ENCODE results near the gene AADACL4.
"Not testable (repeated sequence)": the region's sequence is repeated elsewhere in the genome, so short reads cannot be mapped to it uniquely, and the experiment has no call there.

The AADACL4 gene

DNA sequence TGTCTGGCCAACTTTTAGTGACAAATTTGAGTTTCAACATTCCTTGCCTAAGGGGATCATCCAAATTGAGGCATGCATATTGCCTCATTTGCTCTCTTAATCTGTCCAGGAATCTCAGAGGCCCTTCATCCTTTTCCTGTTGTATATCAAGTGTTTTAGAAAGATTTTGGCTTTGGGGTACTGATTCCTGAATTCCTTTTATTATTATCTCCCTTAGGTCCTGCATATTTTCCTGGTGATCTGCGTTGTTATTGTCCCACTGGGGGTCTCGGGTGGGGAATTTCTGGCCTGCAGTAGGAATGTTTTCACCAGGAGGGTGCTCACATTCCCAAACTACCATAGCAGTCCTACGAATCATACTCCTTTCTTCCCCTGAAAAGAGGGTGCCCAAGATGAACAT is 67.7 kb downstream of the AADACL4 start:
- no peak for DNase-seq (ENCODE audit: low read depth in 2 of 2)

DNA sequence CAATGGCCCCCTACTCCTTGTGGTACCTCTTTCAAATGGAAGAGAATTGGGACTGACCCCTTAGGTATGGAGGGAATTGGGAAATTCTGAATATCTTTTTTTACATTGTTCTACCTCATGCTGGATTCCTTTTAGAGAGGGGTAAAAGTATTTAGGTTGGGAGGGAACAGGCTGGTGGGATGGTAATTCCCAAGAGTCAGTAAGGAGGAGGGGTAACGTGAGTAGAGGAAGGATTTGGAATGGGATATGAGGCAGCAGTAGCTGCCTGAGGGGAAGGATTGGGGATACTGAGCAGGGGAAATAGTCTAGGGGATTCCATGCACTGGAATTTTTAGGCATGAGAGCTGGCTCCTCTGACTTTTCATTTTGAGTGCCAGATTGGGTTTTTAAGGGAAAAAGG is 68.2 kb downstream of the AADACL4 start:
- no peak for DNase-seq (ENCODE audit: low read depth in 2 of 2)

DNA sequence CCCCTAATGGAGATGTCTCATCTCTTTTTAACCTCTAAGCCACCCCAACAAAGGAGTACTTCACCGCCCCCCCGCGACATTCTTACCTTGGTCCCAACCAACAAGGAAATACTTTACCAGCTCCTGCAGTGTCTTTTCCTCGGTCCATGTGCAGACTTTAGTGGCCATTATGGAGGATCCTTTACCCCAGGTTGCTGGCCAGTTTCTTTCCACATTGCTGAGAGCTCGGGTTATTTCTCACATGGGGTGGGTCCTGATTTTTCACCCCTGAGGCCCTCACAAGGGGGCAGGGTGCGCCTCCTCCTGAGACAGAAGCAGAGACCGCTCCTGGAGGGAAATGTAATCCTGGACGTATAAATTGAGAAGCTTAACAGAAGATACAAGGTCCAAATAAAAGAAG is 69.0 kb downstream of the AADACL4 start:
- no peak for DNase-seq (ENCODE audit: low read depth in 2 of 2)

DNA sequence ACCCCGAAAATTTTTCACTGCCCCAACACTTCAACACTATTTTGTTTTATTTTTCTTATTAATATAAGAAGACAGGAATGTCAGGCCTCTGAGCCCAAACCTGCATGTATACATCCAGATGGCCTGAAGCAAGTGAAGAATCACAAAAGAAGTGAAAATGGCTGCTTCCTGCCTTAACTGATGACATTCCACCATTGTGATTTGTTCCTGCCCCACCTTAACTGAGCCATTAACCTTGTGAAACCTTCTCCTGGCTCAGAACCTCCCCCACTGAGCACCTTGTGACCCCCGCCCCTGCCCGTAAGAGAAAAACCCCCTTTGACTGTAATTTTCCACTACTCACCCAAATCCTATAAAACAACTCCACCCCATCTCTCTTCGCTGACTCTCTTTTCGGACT is 69.8 kb downstream of the AADACL4 start:
- DNase-seq (ENCODE audit: low read depth in 2 of 2) = not testable (repeated sequence)

DNA sequence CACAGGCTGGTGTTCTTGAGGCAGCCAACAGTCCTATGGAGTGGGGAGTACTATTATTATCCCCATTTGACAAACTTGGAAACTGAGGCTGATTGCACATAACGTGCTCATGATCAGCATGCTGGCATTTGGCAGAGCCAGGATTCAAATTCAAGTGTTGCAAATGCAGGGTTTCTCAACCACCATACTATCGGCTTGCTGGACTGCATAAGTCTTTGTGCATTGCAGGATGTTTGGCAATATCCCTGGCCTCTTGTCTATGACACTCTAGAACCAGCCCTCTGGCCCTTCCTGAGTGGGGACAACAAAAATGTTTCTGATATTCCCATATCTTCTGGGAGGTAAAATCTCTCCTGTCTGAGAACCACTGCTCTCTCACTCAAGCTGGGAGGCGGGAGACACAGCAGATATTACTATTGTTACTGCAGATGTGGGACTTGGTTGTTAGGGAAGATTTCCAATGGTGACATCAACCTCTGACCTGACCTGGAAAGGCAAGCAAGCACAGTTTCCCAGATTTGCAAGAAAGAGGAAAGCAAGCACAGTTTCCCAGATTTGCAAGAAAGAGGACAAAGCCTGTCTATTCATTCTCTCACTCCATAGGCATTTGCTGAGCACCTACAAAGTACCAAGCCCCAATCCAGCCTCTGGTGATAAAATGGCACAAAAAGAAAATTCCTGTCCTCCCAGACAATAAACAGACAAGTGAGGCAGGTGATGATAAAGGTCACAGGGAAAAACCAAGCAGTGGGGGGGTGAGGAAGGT is 71.0 kb downstream of the AADACL4 start:
- no peak for DNase-seq (ENCODE audit: low read depth in 2 of 2)

DNA sequence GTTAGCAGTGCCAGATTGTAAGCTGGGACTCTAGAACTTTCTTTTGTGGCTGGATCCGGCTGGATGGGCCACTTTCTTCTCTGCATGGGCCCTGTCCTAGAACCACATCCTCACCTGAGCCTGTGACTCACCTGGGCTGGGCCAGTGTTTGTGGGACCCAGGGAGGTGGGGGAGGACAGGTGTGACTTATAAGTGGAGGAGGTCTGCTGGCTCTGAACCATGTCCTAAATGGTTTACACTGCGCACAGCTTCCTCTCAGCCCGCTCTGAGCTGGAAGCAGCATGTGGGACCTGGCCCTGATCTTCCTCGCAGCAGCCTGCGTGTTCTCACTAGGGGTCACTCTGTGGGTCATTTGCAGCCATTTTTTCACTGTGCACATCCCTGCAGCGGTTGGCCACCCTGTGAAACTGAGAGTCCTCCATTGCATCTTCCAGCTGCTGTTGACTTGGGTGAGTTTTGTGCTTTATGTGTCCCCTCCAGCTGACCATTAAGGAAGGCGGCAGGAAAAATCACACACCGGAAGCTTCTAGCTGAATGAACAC is 72.1 kb downstream of the AADACL4 start, which contains the start of gene AADACL3:
Gene AADACL3, plus strand, starts transcription at position 215 of the 542 bp plus-strand sequence. Its CDS starts 67 bp downstream, at position 282.
- no peak for DNase-seq (ENCODE audit: low read depth in 2 of 2)
